AG09309 (cell line): ENCODE data around the gene UAP1.

Experiments
- DNase-seq: peaks from one replicate; pipeline ENCODE4 v3.0.0-alpha.2; 2010; ENCODE audit warnings: low read depth
- H3K4me3 ChIP-seq: 2 replicates; pipeline ENCODE4 v1.5.1; 2011; ENCODE audit warnings: mild to moderate bottlenecking, low read depth, low read length, moderate library complexity; ENCODE audit not compliant: control insufficient read depth
- CTCF ChIP-seq: IDR thresholded peaks from 2 replicates; pipeline ENCODE4 v1.5.1; 2011; ENCODE audit warnings: mild to moderate bottlenecking, low read depth, low read length, inconsistent platforms; ENCODE audit not compliant: insufficient read depth, control insufficient read depth; ENCODE audit errors: missing control alignments

UAP1 gene

GRCh38 chr1:162632217-162632666, 70.7 kb downstream of the UAP1 start, which contains the start of gene DDR2:
TSS of gene DDR2 (plus strand) at chr1:162632464. CDS start at chr1:162719064, 86,600 bp downstream.
- peak within 1 kb of the TSS; percentile 85 for H3K4me3 ChIP-seq
- no peak for TF ChIP-seq CTCF
- DNase-seq: peak; percentile 93

GRCh38 chr1:162632698-162633080, 71.2 kb downstream of the UAP1 start:
- H3K4me3 ChIP-seq: peak overlapping the region; percentile 85
- no peak for TF ChIP-seq CTCF

GRCh38 chr1:162633081-162633762, 71.7 kb downstream of the UAP1 start:
- DNase-seq: no peak
- H3K4me3 ChIP-seq: peak overlapping the region; percentile 85
- peak; percentile 27 for TF ChIP-seq CTCF

More at GRCh38 chr1:162632698-162633080, 71.2 kb downstream of the UAP1 start:
- no peak for DNase-seq

GRCh38 chr1:162635418-162635817, 73.9 kb downstream of the UAP1 start:
- no peak for DNase-seq
- no peak for TF ChIP-seq CTCF
- H3K4me3 ChIP-seq: peak overlapping the region; percentile 85

- H3K4me3 ChIP-seq: no peak overlapping the region
- no peak for TF ChIP-seq CTCF
- DNase-seq: no peak
Measured at GRCh38 chr1:162639718-162640117, 78.2 kb downstream of the UAP1 start.

- no peak for TF ChIP-seq CTCF
- H3K4me3 ChIP-seq: no peak overlapping the region
- no peak for DNase-seq
Measured at GRCh38 chr1:162641114-162641513, 79.6 kb downstream of the UAP1 start.
